ENCODE measurements around the gene THOC6.
A peak's percentile ranks its signal among the peaks of the same experiment; 100 is the strongest.

Gene THOC6

DNA sequence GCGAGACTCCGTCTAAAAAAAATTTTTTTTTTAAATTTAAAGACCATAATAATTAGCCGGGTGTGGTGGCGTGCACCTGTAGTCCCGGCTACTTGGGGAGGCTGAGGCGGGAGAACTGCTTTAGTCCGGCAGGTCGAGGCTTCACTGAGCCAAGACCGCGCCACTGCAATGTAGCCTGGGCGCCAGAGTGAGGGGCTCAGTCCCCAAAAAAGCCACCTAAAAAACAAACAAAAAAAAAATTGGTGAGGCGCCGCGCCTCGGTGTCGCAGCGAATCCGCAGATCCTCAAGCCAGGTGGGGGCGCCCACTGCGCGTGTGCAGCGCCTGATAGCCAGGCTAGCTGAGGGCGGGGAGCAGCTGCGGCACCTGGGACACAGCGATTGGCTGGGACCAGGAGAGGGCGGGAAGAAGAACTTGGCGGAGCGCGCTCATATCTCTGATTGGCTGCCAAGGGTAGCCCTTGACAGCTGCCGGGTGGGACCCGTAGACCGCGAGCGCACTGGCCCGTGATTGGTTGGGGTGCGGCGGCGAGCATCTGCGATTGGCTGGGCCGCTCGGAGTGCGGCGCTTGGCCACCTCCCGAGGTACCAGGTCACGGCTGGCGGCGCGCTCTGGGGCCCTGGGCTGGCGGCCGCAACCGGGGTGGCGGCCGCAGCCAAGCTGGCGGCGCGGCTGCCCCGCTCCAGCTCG lies 20.1 kb upstream of the THOC6 start (continued):
- TF ChIP-seq ZNF558 (tag by site-specific recombination; IDR thresholded peaks at IDR 0.05) (peak; percentile 91), GLIS1 (tag by site-specific recombination; IDR thresholded peaks at IDR 0.05) (no peak), ZNF221 (tag by site-specific recombination; IDR thresholded peaks at IDR 0.05; ENCODE audit: borderline replicate concordance) (no peak), ZNF366 (tag by site-specific recombination; conservative IDR thresholded peaks at IDR 0.05) (no peak), ZEB2 (tag by site-specific recombination; IDR thresholded peaks at IDR 0.05) (peak; percentile 27; the same call in 1 of the 2 replicates), ZNF394 (tag by site-specific recombination; IDR thresholded peaks at IDR 0.05; ENCODE audit: borderline replicate concordance) (peak; percentile 96)

DNA sequence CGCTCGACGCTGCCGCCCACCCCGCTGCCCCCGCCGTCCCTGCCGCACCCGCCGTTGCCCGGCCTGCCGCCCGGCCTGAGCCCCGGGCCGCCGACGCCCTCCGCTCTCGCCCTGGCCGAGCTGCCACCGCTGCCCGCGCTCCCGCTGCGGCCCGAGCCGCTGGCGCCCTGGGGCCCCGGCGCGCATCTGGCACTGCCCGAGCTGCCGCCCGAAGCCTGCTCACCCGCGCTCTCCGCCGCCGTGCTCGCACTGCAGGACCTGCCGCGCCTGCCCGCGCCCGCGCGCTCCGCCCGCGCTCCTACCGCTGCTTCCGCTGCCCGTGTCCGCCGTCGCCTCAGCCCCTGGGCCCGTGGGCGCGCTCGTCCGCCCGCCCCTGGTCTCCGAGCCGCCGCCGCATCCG lies 19.5 kb upstream of the THOC6 start:
- ChIA-PET POLR2A (interaction anchor here (0.7 to 12.4 kb wide), 9 partner anchors 19 to 130 kb away, joined by 3 to 247 read pairs (median 3); partner anchors contain the start of genes CLDN6, HCFC1R1, PAQR4 and PKMYT1), CTCF (interaction anchor here (0.7 to 9.6 kb wide), 13 partner anchors 11 to 946 kb away, joined by 3 to 149 read pairs (median 5); partner anchors contain the start of gene TNFRSF12A)
- TF ChIP-seq ZNF366 (tag by site-specific recombination; conservative IDR thresholded peaks at IDR 0.05) = no peak
- TF ChIP-seq ZNF274 (IDR thresholded peaks at IDR 0.05; ENCODE audit: low read length) = no peak
- no peak for TF ChIP-seq ZNF274 (tag by site-specific recombination; IDR thresholded peaks at IDR 0.05; ENCODE audit: borderline replicate concordance)
- TF ChIP-seq ZNF155 (tag by site-specific recombination; IDR thresholded peaks at IDR 0.05) = no peak
- TF ChIP-seq, protein P1, sequence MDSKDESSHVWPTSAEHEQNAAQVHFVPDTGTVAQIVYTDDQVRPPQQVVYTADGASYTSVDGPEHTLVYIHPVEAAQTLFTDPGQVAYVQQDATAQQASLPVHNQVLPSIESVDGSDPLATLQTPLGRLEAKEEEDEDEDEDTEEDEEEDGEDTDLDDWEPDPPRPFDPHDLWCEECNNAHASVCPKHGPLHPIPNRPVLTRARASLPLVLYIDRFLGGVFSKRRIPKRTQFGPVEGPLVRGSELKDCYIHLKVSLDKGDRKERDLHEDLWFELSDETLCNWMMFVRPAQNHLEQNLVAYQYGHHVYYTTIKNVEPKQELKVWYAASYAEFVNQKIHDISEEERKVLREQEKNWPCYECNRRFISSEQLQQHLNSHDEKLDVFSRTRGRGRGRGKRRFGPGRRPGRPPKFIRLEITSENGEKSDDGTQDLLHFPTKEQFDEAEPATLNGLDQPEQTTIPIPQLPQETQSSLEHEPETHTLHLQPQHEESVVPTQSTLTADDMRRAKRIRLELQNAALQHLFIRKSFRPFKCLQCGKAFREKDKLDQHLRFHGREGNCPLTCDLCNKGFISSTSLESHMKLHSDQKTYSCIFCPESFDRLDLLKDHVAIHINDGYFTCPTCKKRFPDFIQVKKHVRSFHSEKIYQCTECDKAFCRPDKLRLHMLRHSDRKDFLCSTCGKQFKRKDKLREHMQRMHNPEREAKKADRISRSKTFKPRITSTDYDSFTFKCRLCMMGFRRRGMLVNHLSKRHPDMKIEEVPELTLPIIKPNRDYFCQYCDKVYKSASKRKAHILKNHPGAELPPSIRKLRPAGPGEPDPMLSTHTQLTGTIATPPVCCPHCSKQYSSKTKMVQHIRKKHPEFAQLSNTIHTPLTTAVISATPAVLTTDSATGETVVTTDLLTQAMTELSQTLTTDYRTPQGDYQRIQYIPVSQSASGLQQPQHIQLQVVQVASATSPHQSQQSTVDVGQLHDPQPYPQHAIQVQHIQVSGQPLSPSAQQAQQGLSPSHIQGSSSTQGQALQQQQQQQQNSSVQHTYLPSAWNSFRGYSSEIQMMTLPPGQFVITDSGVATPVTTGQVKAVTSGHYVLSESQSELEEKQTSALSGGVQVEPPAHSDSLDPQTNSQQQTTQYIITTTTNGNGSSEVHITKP (tag by site-specific recombination; IDR thresholded peaks at IDR 0.05) = no peak
- no peak for TF ChIP-seq ZNF157 (tag by site-specific recombination; IDR thresholded peaks at IDR 0.05)
- no peak for TF ChIP-seq ZNF658 (tag by site-specific recombination; IDR thresholded peaks at IDR 0.05)
- TF ChIP-seq, protein P2, sequence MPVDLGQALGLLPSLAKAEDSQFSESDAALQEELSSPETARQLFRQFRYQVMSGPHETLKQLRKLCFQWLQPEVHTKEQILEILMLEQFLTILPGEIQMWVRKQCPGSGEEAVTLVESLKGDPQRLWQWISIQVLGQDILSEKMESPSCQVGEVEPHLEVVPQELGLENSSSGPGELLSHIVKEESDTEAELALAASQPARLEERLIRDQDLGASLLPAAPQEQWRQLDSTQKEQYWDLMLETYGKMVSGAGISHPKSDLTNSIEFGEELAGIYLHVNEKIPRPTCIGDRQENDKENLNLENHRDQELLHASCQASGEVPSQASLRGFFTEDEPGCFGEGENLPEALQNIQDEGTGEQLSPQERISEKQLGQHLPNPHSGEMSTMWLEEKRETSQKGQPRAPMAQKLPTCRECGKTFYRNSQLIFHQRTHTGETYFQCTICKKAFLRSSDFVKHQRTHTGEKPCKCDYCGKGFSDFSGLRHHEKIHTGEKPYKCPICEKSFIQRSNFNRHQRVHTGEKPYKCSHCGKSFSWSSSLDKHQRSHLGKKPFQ (tag by site-specific recombination; IDR thresholded peaks at IDR 0.05) = no peak
- TF ChIP-seq, protein P3, sequence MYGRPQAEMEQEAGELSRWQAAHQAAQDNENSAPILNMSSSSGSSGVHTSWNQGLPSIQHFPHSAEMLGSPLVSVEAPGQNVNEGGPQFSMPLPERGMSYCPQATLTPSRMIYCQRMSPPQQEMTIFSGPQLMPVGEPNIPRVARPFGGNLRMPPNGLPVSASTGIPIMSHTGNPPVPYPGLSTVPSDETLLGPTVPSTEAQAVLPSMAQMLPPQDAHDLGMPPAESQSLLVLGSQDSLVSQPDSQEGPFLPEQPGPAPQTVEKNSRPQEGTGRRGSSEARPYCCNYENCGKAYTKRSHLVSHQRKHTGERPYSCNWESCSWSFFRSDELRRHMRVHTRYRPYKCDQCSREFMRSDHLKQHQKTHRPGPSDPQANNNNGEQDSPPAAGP (tag by site-specific recombination; IDR thresholded peaks at IDR 0.05) = no peak
- TF ChIP-seq ZFP3 (tag by site-specific recombination; IDR thresholded peaks at IDR 0.05; ENCODE audit: low read depth) = no peak
- no peak for TF ChIP-seq KLF9 (tag by site-specific recombination; IDR thresholded peaks at IDR 0.05; ENCODE audit: low read depth)
- TF ChIP-seq ZNF169 (tag by site-specific recombination; IDR thresholded peaks at IDR 0.05) = no peak
- TF ChIP-seq, protein P4, sequence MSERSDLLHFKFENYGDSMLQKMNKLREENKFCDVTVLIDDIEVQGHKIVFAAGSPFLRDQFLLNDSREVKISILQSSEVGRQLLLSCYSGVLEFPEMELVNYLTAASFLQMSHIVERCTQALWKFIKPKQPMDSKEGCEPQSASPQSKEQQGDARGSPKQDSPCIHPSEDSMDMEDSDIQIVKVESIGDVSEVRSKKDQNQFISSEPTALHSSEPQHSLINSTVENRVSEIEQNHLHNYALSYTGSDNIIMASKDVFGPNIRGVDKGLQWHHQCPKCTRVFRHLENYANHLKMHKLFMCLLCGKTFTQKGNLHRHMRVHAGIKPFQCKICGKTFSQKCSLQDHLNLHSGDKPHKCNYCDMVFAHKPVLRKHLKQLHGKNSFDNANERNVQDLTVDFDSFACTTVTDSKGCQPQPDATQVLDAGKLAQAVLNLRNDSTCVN (tag by site-specific recombination; optimal IDR thresholded peaks at IDR 0.05) = no peak
- Histone ChIP-seq H3K36me3 (ENCODE audit: control insufficient read depth in 2 of 2, insufficient read depth in 1 of 2, low read length in 2 of 2) (no peaks in the 10 kb centered on the region), H3K9me3 (ENCODE audit: control insufficient read depth, insufficient read depth, low read depth, low read length) (no peaks in the 10 kb centered on the region), H3K27ac (ENCODE audit: extremely low read depth, low read depth, low read length) (no peak overlapping the region), H3K4me1 (ENCODE audit: control insufficient read depth, insufficient read depth, low read length) (no peaks in the 10 kb centered on the region), H3K4me3 (ENCODE audit: low read depth, low read length) (peak overlapping the region; percentile 44)

Measured in HEK293 (cell line).